ENCODE results near the gene SYNE2. TPM values are rescaled to one million over a fixed set of nuclear protein-coding genes. Genes with fewer than 3 reads are reported as not detected.

The SYNE2 gene
- total RNA-seq, 1 experiment from 2014 or later, result 48.5 TPM

DNA sequence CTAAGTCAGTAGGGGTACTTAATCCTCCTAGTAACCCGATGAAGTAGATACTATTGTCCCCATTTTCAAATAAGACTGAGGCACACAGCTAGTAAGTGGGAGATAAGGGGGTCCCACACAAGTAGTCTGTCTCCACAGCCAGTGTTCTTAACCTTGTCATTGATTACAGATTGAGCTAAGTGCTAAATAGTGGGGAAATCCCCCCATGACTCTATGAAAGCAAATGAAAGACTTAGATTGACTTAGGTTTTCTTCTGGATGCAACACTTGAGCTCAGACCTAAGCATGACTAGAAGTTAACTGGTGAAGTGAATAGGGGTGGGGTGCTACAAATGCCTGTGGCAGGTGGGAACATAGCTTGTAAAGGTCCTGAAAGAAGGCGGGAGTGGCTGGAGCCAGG, 73.8 kb downstream of the SYNE2 start:
- intact Hi-C loops (cut with micrococcal nuclease; ENCODE audit: unreplicated experiment), result no loop called here
- Histone ChIP-seq H3K36me3 (ENCODE audit: control insufficient read depth, insufficient read depth, low read length) (no peaks in the 10 kb centered on the region), H3K9me3 (peaks cover 5% of the 10 kb centered on the region; the same call in 1 of the 2 replicates), H3K4me1 (peaks cover 10% of the 10 kb centered on the region), H3K4me3 (ENCODE audit: low read depth, low read length) (no peak overlapping the region), H3K27me3 (replicated peaks; ENCODE audit: control insufficient read depth, insufficient read depth, low read length) (no peaks in the 10 kb centered on the region)
- DNase-seq, result no peak
- Mint-ChIP-seq H3K27ac (ENCODE audit: unreplicated experiment) (no peak overlapping the region), H3K4me1 (ENCODE audit: low read depth, unreplicated experiment) (no peaks in the 10 kb centered on the region), H3K9me3 (ENCODE audit: unreplicated experiment) (no peaks in the 10 kb centered on the region), H3K27me3 (ENCODE audit: insufficient read depth, unreplicated experiment) (no peaks in the 10 kb centered on the region), H3K4me3 (ENCODE audit: unreplicated experiment) (no peak overlapping the region), H3K36me3 (ENCODE audit: insufficient read depth, unreplicated experiment) (peaks cover 12% of the 10 kb centered on the region)
- ChIA-PET CTCF (no interaction called here), POLR2A (no interaction called here)
- BruUV-seq (replicated peaks), result no TSS peak
- TF ChIP-seq, protein P1, sequence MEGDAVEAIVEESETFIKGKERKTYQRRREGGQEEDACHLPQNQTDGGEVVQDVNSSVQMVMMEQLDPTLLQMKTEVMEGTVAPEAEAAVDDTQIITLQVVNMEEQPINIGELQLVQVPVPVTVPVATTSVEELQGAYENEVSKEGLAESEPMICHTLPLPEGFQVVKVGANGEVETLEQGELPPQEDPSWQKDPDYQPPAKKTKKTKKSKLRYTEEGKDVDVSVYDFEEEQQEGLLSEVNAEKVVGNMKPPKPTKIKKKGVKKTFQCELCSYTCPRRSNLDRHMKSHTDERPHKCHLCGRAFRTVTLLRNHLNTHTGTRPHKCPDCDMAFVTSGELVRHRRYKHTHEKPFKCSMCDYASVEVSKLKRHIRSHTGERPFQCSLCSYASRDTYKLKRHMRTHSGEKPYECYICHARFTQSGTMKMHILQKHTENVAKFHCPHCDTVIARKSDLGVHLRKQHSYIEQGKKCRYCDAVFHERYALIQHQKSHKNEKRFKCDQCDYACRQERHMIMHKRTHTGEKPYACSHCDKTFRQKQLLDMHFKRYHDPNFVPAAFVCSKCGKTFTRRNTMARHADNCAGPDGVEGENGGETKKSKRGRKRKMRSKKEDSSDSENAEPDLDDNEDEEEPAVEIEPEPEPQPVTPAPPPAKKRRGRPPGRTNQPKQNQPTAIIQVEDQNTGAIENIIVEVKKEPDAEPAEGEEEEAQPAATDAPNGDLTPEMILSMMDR (IDR thresholded peaks at IDR 0.05; ENCODE audit: insufficient read depth in 1 of 2, low read depth in 1 of 2, low read length in 1 of 2, severe bottlenecking in 1 of 2, unreplicated experiment in 1 of 2), result no peak

DNA sequence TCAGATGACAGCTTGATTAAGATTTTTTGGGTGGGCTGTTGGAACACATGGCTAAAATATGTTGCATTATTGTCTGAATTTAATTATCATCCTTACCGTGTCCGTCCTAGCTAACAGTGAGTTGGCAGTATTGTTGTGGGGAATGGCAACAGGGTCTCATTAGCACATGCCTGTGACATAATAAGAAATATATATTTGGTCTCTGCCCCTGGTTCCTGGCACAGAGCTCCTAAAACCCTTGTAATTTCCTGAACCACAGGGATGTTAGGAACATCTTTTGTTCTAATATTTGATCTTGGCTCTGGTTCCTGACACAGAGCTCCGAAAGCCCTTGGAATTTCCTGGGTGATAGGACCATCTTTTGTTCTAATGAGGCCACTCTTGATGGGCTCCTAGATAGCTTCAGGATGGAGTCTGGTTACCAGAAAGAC, 76.0 kb downstream of the SYNE2 start:
- H3K4me1 ChIP-seq, result no peaks in the 10 kb centered on the region
- CTCF ChIA-PET, result no interaction called here
- Mint-ChIP-seq H3K27ac (ENCODE audit: unreplicated experiment) (no peak overlapping the region), H3K27me3 (ENCODE audit: insufficient read depth, unreplicated experiment) (no peaks in the 10 kb centered on the region), H3K9me3 (ENCODE audit: unreplicated experiment) (no peaks in the 10 kb centered on the region), H3K4me3 (ENCODE audit: unreplicated experiment) (no peak overlapping the region), H3K4me1 (ENCODE audit: low read depth, unreplicated experiment) (no peaks in the 10 kb centered on the region), H3K36me3 (ENCODE audit: insufficient read depth, unreplicated experiment) (peaks cover 12% of the 10 kb centered on the region)
- POLR2A ChIA-PET, result no interaction called here
- H3K36me3 ChIP-seq (ENCODE audit: control insufficient read depth, insufficient read depth, low read length), result no peaks in the 10 kb centered on the region
- TF ChIP-seq, protein P1 (IDR thresholded peaks at IDR 0.05; ENCODE audit: insufficient read depth in 1 of 2, low read depth in 1 of 2, low read length in 1 of 2, severe bottlenecking in 1 of 2, unreplicated experiment in 1 of 2), result no peak
- no peaks in the 10 kb centered on the region for H3K27me3 ChIP-seq (replicated peaks; ENCODE audit: control insufficient read depth, insufficient read depth, low read length)
- peaks cover 5% of the 10 kb centered on the region; the same call in 1 of the 2 replicates for H3K9me3 ChIP-seq
- no peak for DNase-seq
- intact Hi-C loops (cut with micrococcal nuclease; ENCODE audit: unreplicated experiment), result no loop called here
- BruUV-seq (replicated peaks), result no TSS peak
- no peak overlapping the region for H3K4me3 ChIP-seq (ENCODE audit: low read depth, low read length)

DNA sequence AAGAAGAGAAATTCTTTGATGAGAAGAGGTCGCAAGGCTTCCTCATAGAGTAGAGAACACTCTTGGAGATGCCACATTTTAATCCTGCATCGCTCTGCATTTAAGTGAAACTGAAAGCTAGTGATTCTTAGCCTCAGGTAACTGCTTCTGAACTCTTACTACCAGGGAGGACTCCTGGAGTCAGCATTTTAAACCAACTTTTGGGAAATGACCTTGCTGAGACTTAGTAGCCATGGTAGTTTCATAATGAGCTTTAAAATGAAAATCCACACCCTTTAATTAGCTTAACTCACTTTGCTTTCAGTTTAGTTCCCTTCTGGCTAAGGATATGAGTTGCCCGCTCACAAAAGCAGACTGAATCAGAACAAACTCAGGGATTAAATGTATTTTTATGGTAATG, 80.3 kb downstream of the SYNE2 start:
- ChIA-PET CTCF (no interaction called here), POLR2A (no interaction called here)
- no peak for DNase-seq
- no peaks in the 10 kb centered on the region for H3K27me3 Mint-ChIP-seq (ENCODE audit: insufficient read depth, unreplicated experiment)
- Histone ChIP-seq H3K9me3 (no peaks in the 10 kb centered on the region), H3K36me3 (ENCODE audit: control insufficient read depth, insufficient read depth, low read length) (no peaks in the 10 kb centered on the region), H3K27me3 (replicated peaks; ENCODE audit: control insufficient read depth, insufficient read depth, low read length) (no peaks in the 10 kb centered on the region), H3K4me1 (no peaks in the 10 kb centered on the region), H3K4me3 (ENCODE audit: low read depth, low read length) (no peak overlapping the region)
- peaks cover 7% of the 10 kb centered on the region for H3K36me3 Mint-ChIP-seq (ENCODE audit: insufficient read depth, unreplicated experiment)
- H3K9me3 Mint-ChIP-seq (ENCODE audit: unreplicated experiment), result no peaks in the 10 kb centered on the region
- TF ChIP-seq, protein P1 (IDR thresholded peaks at IDR 0.05; ENCODE audit: insufficient read depth in 1 of 2, low read depth in 1 of 2, low read length in 1 of 2, severe bottlenecking in 1 of 2, unreplicated experiment in 1 of 2), result no peak
- H3K27ac Mint-ChIP-seq (ENCODE audit: unreplicated experiment), result no peak overlapping the region
- intact Hi-C loops (cut with micrococcal nuclease; ENCODE audit: unreplicated experiment), result no loop called here
- H3K4me3 Mint-ChIP-seq (ENCODE audit: unreplicated experiment), result no peak overlapping the region
- no peaks in the 10 kb centered on the region for H3K4me1 Mint-ChIP-seq (ENCODE audit: low read depth, unreplicated experiment)
- no TSS peak for BruUV-seq (replicated peaks)

Data from Caco-2 (cell line).